Left forelimb (tissue), 1 donor: Measurements from ENCODE around the gene PARK7.
A peak's percentile ranks its signal among the peaks of the same experiment; 100 is the strongest.
"Not testable (repeated sequence)": the region's sequence is repeated elsewhere in the genome, so short reads cannot be mapped to it uniquely, and the experiment has no call there.

Source experiments
- DNase-seq: peaks from one replicate; pipeline ENCODE4 v3.0.0-alpha.2; 2018; ENCODE audit warnings: low spot score

Gene PARK7

DNA sequence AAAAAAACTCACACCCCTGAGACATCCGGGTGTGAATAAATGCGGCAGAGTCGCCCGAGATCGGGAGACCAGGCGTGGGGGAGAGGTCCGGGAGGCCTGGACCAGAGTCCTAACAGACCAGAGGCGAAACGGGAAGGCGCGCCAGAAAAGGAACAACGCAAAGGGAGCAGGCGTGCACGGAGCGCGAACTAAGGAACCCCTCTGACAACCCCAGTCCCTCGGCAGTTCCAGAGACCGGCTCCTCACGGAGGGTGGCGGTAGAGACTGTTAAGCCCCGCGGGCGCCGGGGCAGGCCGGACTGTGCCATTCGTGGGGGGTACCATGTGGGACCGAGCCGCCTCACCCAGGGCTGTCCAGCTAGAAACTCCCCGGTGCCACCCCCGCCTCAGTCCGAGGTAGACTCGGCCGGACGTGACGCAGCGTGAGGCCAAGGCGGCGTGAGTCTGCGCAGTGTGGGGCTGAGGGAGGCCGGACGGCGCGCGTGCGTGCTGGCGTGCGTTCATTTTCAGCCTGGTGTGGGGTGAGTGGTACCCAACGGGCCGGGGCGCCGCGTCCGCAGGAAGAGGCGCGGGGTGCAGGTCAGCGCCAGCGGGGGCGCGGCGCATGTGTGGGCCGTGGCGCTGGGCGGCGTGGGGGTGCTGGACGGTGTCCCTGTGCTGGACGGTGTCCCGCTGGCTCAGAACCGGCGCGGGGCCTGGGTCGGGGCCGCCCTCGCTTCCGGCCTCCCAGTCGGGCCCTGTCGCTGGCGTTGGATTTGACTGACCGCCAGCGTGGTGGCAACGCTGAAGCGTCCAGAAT is at the start of gene PARK7:
PARK7 (plus strand) TSS at position 496 of the 798 bp plus-strand sequence. CDS start 1,075 bp downstream, outside the sequence.
- DNase-seq = peak; percentile 100

DNA sequence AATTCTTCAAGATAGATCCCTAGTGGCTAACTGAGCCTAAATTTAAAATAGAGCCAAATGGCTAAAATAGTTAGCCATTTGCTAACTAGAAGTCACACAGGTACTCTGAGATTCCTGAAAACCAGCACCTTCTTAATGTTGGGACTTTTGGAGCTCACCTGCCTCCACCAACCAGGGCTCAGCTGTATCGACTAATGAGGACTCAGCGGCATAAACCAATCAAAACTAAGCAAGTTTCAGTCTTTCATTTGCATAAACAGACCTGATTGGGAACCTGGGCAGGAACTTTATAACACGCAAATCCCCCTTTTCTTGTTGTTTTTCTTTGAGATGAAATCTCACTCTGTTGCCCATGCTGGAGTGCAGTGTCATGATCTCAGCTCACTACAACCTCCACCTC is 49.4 kb upstream of the PARK7 start:
- DNase-seq = no peak

DNA sequence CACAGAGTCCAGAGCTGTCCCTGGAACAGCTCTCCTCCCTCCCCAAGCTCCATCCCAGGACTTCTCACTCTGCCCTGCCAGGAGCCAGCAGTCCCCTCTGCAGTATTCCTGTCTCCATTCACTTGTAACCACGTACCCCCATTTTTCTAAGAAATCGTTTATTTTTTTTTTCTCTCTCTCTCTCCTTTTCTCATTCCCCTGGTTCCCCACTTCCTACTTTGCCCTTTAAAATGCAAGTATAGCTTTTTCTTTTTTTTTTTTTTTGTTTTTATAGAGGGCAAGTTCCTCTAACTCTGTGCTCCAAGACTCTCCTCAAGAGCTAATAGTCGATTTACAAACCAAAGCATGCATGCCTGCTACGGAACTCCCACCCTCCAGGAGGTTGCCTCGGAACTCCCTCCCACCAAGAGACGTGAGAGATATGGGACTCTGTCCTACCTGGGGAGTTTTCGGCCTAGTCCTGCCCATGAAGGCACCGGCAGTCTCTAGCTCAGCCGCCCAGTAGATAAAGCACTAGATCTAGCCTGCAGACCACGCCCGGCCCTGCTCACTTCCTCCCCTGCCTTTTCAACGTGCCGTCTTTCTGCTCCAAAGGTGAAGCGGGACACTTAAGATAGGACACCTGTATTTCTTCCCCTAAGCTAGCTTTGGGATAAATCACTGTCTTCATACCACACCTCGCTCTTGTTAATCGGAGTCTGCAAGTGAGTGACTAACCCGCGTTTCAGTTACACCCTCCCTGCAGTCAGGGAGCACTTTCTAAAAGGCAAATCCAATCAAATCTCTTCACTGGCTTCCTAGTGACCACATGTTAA is 48.6 kb upstream of the PARK7 start:
- no peak for DNase-seq

DNA sequence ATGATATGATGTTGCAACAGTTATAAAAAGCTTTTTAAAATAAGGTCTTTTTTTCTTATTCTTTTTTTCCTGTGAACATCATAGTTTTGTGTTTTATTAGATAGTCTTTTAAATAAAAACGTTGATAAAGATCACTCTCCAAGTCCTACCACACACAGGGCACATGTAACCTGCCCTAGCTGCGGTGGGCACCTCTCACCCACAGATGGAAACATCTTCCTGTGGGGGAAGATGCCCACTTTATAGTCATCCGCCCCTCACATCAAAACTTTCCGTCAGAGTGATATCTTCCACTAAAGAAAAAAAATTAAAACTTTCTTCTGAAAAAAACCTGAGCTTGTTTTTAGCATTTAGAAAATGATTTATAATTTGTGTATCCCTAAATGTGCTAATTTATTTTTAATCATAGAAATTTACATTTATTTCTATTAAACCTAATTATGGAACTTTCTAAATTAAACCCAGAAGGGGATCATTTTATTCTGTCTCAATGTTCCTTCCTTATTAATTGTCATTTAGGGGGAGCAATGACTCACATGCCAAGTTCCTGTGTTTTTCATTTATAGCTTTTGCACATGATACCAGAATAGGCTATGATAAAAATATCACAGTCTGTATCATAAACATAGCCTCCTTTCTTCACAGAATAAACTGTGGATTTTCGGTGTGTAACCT is 45.5 kb upstream of the PARK7 start:
- no peak for DNase-seq

GRCh38 chr1:7916501-7916830 is 45.0 kb upstream of the PARK7 start:
- DNase-seq = no peak

DNA sequence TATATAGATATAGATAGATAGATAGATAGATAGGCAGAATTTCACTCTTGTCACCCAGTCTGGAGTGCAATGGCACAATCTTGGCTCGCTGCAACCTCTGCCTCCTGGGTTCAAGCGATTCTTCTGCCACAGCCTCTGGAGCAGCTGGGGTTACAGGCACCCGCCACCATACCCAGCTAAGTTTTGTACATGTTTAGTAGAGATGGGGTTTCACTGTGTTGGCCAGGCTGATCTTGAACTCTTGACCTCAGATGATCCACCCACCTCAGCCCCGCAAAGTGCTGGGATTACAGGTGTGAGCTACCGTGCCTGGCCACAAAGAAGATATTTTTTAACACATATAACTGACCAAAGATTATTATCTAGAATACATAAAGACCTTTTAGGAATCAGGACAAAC is 43.5 kb upstream of the PARK7 start:
- DNase-seq = not testable (repeated sequence)

DNA sequence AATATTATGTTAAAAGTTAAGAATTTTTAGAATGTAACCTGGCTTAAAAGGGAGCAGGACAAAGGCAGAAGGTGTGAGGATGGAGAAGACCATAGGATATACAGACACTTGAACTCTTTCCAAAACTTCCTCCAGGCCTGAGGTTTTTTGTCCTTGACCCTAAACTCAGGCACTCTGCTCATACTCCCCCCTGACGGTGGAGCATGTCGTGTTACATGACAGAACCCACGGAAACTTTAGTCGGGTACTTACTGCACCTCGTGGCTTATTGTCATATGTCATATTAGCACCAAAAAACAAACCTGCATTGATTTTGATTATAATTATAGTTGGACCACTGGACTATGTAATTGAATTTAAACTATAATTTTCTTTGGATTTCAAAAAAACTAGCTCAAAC is 41.6 kb upstream of the PARK7 start:
- no peak for DNase-seq

- DNase-seq = no peak
Observed at GRCh38 chr1:7921796-7922195, 39.7 kb upstream of the PARK7 start.

- DNase-seq = no peak
Observed at GRCh38 chr1:7922301-7922700, 39.2 kb upstream of the PARK7 start.

DNA sequence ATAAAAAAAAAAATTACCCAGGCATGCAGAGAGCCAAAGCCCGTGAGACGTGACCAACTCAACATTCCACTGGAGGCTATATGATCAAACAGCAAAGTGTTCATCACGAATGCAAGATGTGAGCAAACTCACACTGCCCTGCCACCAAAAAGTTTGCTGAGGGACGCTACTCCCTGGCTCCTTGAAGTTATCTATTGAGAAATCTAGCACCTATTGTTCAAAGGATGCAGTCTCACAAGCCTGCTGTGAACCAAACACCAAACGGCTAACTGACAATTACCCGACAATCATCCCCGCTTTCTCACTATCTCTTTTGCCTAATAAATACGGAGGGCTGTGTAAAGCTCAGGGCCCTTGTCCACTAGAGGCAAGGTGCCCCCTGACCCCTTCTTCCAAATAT is 34.5 kb upstream of the PARK7 start:
- not testable (repeated sequence) for DNase-seq

DNA sequence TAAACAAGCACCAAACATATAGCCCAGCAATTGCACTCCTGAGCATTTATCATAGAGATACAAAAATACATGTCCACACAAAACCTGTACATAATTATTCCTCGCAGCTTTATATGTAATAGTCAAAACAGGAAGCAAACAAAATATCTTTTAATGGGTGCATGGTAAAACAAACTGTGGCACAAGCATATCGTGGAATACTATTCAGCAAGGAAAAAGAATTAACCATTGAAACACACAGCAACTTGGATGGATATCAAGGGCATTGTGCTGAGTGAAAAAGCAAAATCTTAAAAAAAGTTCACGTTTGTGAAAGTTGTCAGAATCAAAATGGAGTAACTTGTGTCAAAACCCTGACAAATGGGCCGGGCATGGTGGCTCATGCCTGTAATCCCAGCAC is 33.3 kb upstream of the PARK7 start:
- DNase-seq = no peak

- no peak for DNase-seq
Observed at GRCh38 chr1:7929637-7930036, 31.9 kb upstream of the PARK7 start.

- no peak for DNase-seq
Observed at GRCh38 chr1:7930645-7931445, 30.7 kb upstream of the PARK7 start.

DNA sequence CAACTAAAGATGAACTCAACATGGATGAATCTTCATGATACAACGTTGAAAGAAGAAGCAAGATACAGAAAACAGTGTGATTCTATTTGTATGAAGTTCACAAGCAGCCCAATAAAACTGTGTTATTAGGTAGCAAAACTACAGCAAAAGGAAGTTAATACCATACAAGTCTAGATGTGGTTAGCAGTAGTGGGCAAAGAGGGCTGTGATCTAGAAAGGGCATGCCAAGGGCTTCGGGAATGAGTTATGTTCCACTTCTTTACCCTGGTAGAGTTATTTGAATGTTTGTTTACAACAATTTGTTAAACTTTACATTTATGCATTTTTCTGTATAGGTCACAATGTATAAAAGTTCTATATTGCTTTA is 30.1 kb upstream of the PARK7 start:
- DNase-seq = no peak

DNA sequence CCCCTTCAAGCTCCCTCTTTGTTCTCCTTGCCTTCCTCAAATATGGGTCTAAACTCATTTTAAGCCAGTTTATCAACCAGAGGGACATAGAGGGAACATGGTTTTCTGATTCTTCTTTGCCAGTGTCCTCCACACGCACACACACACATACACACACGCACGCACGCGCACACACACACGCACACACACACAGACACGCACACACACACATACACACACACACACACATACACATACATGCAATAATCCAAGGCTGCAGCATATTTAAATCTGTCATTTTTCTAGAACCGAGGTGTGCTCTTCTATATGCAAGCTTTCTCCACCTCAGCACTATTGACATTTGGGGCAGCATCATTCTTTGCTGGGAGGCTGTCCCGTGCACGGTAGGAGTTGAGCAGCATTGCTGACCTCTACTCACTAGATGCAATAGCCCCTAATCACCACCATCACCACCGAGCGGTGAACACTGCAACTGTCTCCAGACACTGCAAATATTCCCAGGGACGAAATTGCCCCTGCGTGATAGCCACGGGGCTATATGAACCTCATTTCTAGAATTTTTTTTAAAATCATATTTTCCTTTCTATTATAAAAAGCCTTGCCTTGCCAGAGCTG is 28.9 kb upstream of the PARK7 start:
- DNase-seq = no peak

DNA sequence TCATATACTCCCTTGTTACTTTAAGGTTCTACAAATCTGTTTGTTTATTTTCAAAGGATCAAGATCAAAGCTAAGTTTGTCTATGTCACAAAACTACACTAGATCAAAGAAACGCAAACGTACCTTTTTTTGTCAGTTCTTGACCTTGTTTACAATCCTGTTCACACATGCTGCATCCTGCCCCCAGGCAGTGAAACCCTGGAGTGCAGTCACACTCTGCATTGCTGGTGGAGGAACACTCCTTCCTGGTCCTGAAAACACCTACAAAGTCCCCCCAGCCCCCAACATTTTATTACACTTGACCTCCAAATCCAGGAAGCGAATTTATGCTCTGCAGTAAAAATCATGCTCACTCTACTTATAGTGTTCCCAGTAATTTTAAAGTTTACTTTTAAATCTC is 23.4 kb upstream of the PARK7 start:
- no peak for DNase-seq

GRCh38 chr1:7940034-7940433 is 21.5 kb upstream of the PARK7 start:
- no peak for DNase-seq

- DNase-seq = no peak
Observed at GRCh38 chr1:7940745-7941436, 20.6 kb upstream of the PARK7 start, which contains the start of gene TNFRSF9. Gene TNFRSF9, minus strand, starts transcription at chr1:7940839. Its CDS starts 845 bp downstream, at chr1:7939994.

GRCh38 chr1:7941437-7941793 is 20.1 kb upstream of the PARK7 start:
- DNase-seq = no peak

DNA sequence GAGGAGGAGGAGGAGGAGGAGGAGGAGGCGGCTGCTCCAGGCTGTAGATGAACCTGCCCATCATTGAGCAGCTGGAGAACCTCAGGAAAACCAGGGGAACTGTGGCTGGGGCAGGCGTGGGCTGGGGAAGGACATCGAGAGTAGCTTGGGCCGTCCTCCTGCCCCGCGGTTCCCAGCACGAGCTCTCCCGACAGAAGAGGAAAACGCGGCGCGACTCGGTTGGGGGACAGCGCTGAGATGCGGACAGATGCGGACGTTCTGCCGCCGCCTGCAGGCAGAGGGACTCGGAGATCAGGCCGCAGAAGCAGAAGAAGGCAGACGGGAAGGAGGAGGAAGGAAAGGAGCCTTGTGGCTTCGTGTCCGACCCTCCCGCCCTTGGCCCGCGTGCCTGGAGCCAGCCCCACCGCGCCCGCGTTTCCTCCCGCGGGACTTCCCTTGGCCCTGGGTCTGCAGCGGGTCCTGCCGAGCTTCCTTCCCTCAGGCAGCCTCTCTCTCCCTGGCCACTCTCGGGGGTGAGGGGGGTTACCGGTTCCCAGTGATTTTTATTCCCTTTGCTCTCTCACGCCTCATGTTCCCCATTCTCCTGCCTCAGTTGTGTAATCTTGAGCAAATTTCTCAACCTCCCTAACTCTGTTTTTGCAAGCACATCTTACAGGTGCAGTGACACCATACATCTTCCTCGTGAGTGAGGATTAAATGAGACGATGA is 19.1 kb upstream of the PARK7 start:
- peak; percentile 73 for DNase-seq
